ENCODE data around the gene PTPRD.

The PTPRD gene

DNA sequence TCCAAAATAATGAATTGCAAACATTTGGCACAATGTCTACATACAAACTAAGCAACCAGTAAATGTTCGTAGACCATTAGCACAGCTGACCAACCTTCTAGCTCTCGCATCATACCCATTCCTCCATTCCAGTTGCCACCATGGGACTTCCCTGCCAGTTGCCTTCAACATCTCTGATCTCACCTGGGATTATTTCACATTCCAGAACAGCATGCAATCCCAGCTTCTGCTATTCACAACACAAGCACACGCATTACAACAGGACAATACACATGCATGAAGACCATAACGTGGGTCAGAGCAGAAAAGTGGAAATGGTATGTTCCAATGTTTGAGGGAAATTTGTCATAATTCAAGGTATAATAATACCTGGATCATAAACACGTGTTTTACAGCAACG lies 1965.0 kb downstream of the PTPRD start:
- POLR2A ChIA-PET = no interaction called here
- CTCF ChIA-PET = no interaction called here
- DNase-seq (ENCODE audit: extremely low spot score) = no peak
- no peak for TF ChIP-seq CTCF (IDR thresholded peaks at IDR 0.05; ENCODE audit: control extremely low read depth, extremely low read depth, low read depth, missing control alignments)

DNA sequence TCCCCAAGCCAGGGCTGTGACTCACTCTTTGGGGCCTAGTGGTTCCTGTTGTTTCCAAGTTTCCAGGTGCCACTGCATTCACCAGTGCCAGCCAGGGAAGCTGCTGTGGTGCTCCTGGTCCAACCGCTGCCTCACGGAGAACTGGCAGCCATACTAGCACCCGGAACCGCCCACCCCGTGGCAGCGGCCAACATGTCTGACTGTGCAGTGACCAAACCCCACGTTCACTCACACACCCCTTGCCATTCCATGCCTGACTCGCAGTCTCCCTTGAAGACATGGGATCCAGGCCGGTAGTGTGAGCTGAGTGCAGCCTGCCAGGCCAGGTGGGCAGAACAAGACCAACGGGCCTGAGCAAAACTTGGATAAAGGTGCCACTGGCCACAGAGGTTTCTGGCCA lies 1968.2 kb downstream of the PTPRD start:
- no peak for TF ChIP-seq CTCF (IDR thresholded peaks at IDR 0.05; ENCODE audit: control extremely low read depth, extremely low read depth, low read depth, missing control alignments)
- CTCF ChIA-PET = interaction anchor here (1.4 to 2.5 kb wide), 2 partner anchors 10 to 12 kb away, joined by 3 to 7 read pairs; no protein-coding TSS in a partner anchor
- POLR2A ChIA-PET = no interaction called here
- no peak for DNase-seq (ENCODE audit: extremely low spot score)

DNA sequence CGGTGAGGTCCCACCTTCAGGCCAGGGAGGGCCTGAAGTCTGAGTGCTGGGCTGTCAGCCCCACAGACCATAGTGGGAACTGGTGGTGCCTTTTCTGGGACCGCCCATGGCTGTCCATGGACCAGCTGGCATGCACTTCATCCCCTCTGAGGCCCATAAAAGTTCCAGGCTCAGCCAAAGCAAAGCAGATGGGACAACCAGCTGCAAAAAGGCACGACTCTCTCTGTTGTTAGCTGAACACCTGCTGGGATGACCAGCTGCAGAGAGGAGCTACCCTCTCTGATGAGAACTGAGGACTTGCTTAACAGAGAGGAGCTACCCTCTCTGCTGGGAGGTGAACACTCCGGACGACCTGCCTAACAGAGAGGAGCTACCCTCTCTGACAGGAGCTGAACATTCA lies 1968.9 kb downstream of the PTPRD start:
- no peak for DNase-seq (ENCODE audit: extremely low spot score)
- CTCF ChIA-PET = interaction anchor here (1.4 to 2.5 kb wide), 2 partner anchors 10 to 12 kb away, joined by 3 to 7 read pairs; no protein-coding TSS in a partner anchor
- TF ChIP-seq CTCF (IDR thresholded peaks at IDR 0.05; ENCODE audit: control extremely low read depth, extremely low read depth, low read depth, missing control alignments) = no peak
- POLR2A ChIA-PET = no interaction called here

GRCh38 chr9:8643464-8643863 lies 1969.3 kb downstream of the PTPRD start:
- no peak for TF ChIP-seq CTCF (IDR thresholded peaks at IDR 0.05; ENCODE audit: control extremely low read depth, extremely low read depth, low read depth, missing control alignments)
- ChIA-PET CTCF (interaction anchor here (1.4 to 2.5 kb wide), 2 partner anchors 11 to 13 kb away, joined by 3 to 7 read pairs; no protein-coding TSS in a partner anchor), POLR2A (no interaction called here)
- DNase-seq (ENCODE audit: extremely low spot score) = no peak

- ChIA-PET CTCF (no interaction called here), POLR2A (no interaction called here)
- DNase-seq (ENCODE audit: extremely low spot score) = no peak
- TF ChIP-seq CTCF (IDR thresholded peaks at IDR 0.05; ENCODE audit: control extremely low read depth, extremely low read depth, low read depth, missing control alignments) = no peak
Observed at GRCh38 chr9:8640761-8641160, 1972.0 kb downstream of the PTPRD start.

- no peak for TF ChIP-seq CTCF (IDR thresholded peaks at IDR 0.05; ENCODE audit: control extremely low read depth, extremely low read depth, low read depth, missing control alignments)
- DNase-seq (ENCODE audit: extremely low spot score) = no peak
- ChIA-PET CTCF (interaction anchor here (1.1 kb wide), 1 partner anchor 15 kb away, joined by 3 read pairs; no protein-coding TSS in a partner anchor), POLR2A (no interaction called here)
Observed at GRCh38 chr9:8637626-8638025, 1975.2 kb downstream of the PTPRD start.

DNA sequence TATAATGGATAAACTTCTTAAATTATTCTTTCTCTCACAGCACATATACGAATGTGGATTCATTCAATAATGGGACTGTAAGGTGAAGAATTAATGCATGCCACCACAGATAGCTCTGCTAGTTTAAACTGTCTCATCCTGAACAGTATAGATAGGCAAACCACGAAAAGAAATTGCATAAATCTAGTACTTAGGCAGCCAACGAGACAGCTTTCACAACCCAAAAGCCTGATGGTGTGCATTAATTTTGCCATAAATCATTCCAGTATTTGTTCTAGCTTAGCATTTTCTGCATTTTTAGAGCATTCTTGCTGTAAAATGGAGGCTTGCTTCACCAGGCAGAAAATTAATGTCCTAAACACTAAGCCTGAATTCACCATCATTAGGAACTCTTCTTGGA lies 1979.0 kb downstream of the PTPRD start:
- DNase-seq (ENCODE audit: extremely low spot score) = no peak
- POLR2A ChIA-PET = no interaction called here
- CTCF ChIA-PET = interaction anchor here (1.1 to 1.4 kb wide), 2 partner anchors 8 to 11 kb away, joined by 3 read pairs; no protein-coding TSS in a partner anchor
- no peak for TF ChIP-seq CTCF (IDR thresholded peaks at IDR 0.05; ENCODE audit: control extremely low read depth, extremely low read depth, low read depth, missing control alignments)
